PC-9 (cell line): ENCODE data around the gene TEN1.

ENCODE experiments used
- EZH2 ChIP-seq: fragments of 200-600 bp; sonication (generic); IDR thresholded peaks from 2 replicates; pipeline ENCODE4 v1.8.0; 2017; ENCODE audit warnings: antibody characterized with exemption, low read depth
- TF ChIP-seq, protein P1 (sequence below): fragments of 200-600 bp; sonication (generic); conservative IDR thresholded peaks from 2 replicates; pipeline ENCODE4 v1.6.1; 2017; ENCODE audit warnings: mixed run types, antibody characterized with exemption, mild to moderate bottlenecking, moderate library complexity

DNA sequence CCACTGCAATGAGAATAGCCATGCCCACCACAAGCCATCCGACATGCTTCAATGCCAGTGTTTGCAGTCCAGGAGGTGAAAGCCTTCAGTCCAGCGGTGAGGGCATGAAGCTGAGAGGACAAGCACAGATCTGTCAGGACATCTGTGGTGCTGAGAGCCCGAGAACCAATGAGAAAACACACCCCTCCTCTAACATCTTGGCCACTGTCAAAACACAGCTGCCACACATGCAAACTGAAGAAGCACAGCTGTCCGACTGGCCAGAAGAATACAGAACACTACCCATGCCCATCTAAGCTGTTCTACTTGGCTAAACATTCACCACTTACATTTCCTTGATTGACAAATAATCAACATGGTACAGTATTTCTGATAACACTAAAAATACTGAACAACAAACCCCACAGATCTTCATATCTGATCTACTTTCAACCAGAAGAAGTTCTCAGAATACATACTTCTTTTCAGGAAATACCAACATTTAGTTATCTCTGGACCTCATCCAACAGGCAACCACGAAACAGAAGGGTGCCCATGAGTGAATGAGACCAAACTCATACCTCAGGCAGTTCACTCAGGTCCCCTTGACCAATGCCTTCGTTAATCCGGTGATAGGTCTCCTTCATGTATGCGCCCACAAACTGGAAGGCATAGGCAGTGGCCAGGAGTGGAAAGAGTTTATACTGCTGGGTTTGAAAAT, 28.0 kb upstream of the TEN1 start:
- TF ChIP-seq, protein P1, sequence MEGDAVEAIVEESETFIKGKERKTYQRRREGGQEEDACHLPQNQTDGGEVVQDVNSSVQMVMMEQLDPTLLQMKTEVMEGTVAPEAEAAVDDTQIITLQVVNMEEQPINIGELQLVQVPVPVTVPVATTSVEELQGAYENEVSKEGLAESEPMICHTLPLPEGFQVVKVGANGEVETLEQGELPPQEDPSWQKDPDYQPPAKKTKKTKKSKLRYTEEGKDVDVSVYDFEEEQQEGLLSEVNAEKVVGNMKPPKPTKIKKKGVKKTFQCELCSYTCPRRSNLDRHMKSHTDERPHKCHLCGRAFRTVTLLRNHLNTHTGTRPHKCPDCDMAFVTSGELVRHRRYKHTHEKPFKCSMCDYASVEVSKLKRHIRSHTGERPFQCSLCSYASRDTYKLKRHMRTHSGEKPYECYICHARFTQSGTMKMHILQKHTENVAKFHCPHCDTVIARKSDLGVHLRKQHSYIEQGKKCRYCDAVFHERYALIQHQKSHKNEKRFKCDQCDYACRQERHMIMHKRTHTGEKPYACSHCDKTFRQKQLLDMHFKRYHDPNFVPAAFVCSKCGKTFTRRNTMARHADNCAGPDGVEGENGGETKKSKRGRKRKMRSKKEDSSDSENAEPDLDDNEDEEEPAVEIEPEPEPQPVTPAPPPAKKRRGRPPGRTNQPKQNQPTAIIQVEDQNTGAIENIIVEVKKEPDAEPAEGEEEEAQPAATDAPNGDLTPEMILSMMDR, result no peak
- TF ChIP-seq EZH2, result no peak
